D721Med (cell line): ENCODE measurements around the gene EYS.

Source experiments
- DNase-seq: peaks from one replicate; pipeline ENCODE4 v3.0.0; 2011; ENCODE audit warnings: low spot score; ENCODE audit not compliant: insufficient read length
- FAIRE-seq: peaks from 2 replicates; lab custom pipeline; 2011; peaks lifted over from hg19 to GRCh38; lab: Jason Lieb, UNC
- CTCF ChIP-seq: IDR thresholded peaks from 2 replicates; pipeline ENCODE4 v1.5.1; 2012; ENCODE audit warnings: mild to moderate bottlenecking, control low read depth; ENCODE audit not compliant: insufficient read depth; ENCODE audit errors: missing control alignments

The EYS gene

DNA sequence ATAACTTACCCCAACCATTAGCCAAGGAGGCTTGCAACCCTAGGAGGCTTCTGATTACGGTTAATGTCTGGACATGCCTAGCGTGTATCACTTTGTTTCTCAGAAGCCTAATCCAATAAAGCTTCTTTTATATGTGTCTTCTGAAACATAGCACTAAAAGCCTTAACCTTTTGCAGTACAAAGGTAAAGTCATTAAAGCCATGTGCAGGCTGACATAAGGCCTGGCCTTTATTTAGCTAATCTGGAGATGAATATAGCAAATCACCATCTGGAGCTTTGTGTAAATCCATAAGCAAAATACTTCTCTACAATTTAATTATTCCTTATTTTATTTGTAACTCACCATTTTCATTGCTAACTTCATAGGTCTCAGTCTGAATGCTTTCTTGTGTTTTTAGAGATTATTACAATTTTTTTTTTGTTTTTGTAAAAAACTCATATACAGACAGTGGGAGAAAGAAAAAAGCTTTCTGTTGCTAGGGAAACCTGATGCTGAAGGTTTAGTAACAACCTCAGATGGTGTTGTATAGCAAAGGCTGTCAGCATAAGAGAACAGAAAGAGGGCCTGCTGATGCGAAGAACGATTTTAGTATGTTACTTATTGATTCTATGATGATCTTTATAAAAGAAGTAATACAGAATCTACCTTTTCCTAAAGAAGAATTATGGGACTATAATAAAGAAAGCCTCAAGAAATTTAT, at the start of gene EYS:
Gene EYS (minus strand): TSS at position 101 of the 701 bp plus-strand sequence. CDS start 211,816 bp downstream, outside the sequence.
- DNase-seq: no peak
- peak; percentile 99 for FAIRE-seq
- no peak for TF ChIP-seq CTCF

DNA sequence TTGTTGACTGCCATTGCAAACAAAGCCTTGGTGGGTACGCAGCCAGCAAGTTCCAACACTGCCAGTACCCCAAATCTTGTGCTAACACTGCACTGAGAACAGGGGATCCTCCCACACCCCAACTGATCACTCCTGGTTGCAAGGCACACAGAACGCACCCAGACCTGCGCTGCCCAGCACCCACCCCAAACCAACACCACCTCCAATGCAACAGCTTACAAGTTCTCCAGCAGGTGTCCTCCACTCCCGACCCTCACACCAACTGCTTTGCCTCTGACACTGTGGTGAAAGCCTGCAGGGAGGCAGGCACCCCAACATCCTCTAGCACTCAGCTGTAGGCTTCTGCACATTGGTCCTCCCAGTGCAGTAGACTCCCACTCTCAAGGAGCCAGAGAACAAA, 39.3 kb upstream of the EYS start:
- DNase-seq (no peak), FAIRE-seq (no peak)
- no peak for TF ChIP-seq CTCF

DNA sequence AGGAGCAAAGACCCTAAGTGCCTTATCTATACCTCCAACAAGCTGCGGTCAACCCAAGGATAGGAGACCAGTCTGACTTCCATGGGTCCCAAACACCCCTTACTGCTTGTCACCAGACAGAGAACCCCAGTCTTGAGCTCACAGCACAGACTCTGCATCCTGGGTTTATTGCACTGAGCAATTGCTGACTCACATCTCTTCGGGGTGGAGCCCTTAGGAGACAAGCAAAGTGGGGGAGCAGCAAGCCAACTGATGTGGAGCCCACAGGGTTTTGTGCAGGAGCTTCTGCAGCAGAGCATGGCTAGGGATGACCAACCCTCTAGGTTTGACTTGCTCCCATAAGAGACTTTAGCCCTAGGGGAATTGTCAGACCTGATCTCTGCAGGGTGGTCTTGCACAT, 38.6 kb upstream of the EYS start:
- TF ChIP-seq CTCF: no peak
- FAIRE-seq (no peak), DNase-seq (no peak)

GRCh38 chr6:65728879-65729479, 22.0 kb upstream of the EYS start:
- no peak for TF ChIP-seq CTCF
- FAIRE-seq: no peak

DNA sequence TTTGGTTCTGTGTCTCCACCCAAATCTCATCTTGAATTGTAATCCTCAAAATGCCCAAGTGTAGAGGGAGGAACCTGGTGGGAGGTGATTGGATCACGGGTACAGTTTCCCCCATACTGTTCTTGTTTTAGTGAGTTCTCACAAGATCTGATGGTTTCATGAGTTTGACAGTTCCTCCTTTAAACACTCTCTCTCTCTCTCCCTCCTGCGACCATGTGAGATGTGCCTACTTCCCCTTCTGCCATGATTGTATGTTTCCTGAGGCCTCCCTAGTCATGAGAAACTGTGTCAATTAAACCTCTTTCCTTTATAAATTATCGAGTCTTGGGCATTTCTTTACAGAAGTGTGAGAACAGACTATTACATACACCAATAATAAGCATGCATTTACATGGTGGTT, 12.1 kb upstream of the EYS start:
- DNase-seq (no peak), FAIRE-seq (no peak)
- no peak for TF ChIP-seq CTCF

More at GRCh38 chr6:65728879-65729479, 22.0 kb upstream of the EYS start:
- no peak for DNase-seq

- no peak for TF ChIP-seq CTCF
- no peak for FAIRE-seq
Measured at GRCh38 chr6:65711531-65711930, 4.5 kb upstream of the EYS start.

More at GRCh38 chr6:65711531-65711930, 4.5 kb upstream of the EYS start:
- DNase-seq: no peak
